Left ventricle myocardium inferior (tissue), 1 donor: Measurements from ENCODE around the gene RCSD1. TPM values are rescaled to one million over a fixed set of nuclear protein-coding genes. Genes with fewer than 3 reads are reported as not detected.

Source experiments
- DNase-seq: peaks from one replicate; pipeline ENCODE4 v3.0.0-alpha.2; 2020
- H3K27ac ChIP-seq: fragments of 200-600 bp; replicated peaks from 2 replicates; pipeline ENCODE4 v1.8.0; 2021
- H3K27me3 ChIP-seq: fragments of 200-600 bp; 2 replicates; pipeline ENCODE4 v1.8.0; 2021; ENCODE audit warnings: low read depth
- H3K36me3 ChIP-seq: fragments of 200-600 bp; 2 replicates; pipeline ENCODE4 v1.8.0; 2021
- H3K4me1 ChIP-seq: fragments of 200-600 bp; 2 replicates; pipeline ENCODE4 v1.8.0; 2021
- H3K4me3 ChIP-seq: fragments of 200-600 bp; 2 replicates; pipeline ENCODE4 v1.8.0; 2021; ENCODE audit warnings: mild to moderate bottlenecking, moderate library complexity
- H3K9me3 ChIP-seq: fragments of 200-600 bp; replicated peaks from 2 replicates; pipeline ENCODE4 v1.8.0; 2021
- intact Hi-C: fragments of 100-400 bp; cut with micrococcal nuclease; formaldehyde crosslinking; loops from one replicate; pipeline ENCODE4 v1.11.0; 2022
- total RNA-seq: library from RNA; stranded (reverse); fragmentation: NEBNext Ultra II Directional; extraction: Animal tissue kit (Norgen Biotek cat#: 25700); gene quantifications from one replicate; pipeline ENCODE4 v1.2.1, GENCODE V29; 2021
- TF ChIP-seq, protein P1 (sequence below): fragments of 200-600 bp; IDR thresholded peaks from 2 replicates; pipeline ENCODE4 v1.8.0; 2021; ENCODE audit warnings: antibody characterized with exemption, mild to moderate bottlenecking, borderline replicate concordance
- donor health status: DM: no; HTN: yes; CAD: no; lungs with severe emphysema.

Gene RCSD1
- total RNA-seq, 1 donor from 2014 or later = 42.7 TPM

GRCh38 chr1:167659450-167659849 lies 29.4 kb downstream of the RCSD1 start:
- no peaks in the 10 kb centered on the region for H3K36me3 ChIP-seq
- no peak overlapping the region for H3K4me3 ChIP-seq
- H3K9me3 ChIP-seq = no peaks in the 10 kb centered on the region
- H3K27ac ChIP-seq = peak overlapping the region; percentile 83
- H3K27me3 ChIP-seq = no peaks in the 10 kb centered on the region
- DNase-seq = no peak
- peaks cover 100% of the 10 kb centered on the region for H3K4me1 ChIP-seq
- TF ChIP-seq, protein P1, sequence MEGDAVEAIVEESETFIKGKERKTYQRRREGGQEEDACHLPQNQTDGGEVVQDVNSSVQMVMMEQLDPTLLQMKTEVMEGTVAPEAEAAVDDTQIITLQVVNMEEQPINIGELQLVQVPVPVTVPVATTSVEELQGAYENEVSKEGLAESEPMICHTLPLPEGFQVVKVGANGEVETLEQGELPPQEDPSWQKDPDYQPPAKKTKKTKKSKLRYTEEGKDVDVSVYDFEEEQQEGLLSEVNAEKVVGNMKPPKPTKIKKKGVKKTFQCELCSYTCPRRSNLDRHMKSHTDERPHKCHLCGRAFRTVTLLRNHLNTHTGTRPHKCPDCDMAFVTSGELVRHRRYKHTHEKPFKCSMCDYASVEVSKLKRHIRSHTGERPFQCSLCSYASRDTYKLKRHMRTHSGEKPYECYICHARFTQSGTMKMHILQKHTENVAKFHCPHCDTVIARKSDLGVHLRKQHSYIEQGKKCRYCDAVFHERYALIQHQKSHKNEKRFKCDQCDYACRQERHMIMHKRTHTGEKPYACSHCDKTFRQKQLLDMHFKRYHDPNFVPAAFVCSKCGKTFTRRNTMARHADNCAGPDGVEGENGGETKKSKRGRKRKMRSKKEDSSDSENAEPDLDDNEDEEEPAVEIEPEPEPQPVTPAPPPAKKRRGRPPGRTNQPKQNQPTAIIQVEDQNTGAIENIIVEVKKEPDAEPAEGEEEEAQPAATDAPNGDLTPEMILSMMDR = no peak
- intact Hi-C loops = no loop called here

DNA sequence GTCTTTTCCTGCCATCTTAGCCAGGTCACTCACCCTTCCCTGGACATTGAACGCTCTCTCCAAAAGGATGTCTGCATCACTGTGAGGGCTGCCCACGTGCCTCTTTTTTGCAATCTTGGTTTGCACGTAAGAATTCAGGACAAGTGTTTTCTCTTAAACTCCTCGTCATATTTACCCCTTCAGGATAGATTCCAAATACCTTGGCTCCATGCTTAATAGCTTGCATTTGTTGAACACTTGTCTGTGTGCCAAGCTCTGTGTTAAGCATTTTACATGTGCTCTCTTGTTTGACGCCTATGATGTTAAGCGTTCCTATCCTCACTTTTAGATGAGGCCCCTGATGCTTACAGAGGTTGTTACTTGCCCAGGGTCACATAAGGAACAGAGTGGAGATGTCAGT lies 29.8 kb downstream of the RCSD1 start:
- Histone ChIP-seq H3K9me3 (no peaks in the 10 kb centered on the region), H3K36me3 (no peaks in the 10 kb centered on the region), H3K27me3 (no peaks in the 10 kb centered on the region), H3K4me3 (no peak overlapping the region), H3K4me1 (peaks cover 100% of the 10 kb centered on the region), H3K27ac (peak overlapping the region; percentile 83)
- DNase-seq = no peak
- intact Hi-C loops = no loop called here
- TF ChIP-seq, protein P1 = no peak

DNA sequence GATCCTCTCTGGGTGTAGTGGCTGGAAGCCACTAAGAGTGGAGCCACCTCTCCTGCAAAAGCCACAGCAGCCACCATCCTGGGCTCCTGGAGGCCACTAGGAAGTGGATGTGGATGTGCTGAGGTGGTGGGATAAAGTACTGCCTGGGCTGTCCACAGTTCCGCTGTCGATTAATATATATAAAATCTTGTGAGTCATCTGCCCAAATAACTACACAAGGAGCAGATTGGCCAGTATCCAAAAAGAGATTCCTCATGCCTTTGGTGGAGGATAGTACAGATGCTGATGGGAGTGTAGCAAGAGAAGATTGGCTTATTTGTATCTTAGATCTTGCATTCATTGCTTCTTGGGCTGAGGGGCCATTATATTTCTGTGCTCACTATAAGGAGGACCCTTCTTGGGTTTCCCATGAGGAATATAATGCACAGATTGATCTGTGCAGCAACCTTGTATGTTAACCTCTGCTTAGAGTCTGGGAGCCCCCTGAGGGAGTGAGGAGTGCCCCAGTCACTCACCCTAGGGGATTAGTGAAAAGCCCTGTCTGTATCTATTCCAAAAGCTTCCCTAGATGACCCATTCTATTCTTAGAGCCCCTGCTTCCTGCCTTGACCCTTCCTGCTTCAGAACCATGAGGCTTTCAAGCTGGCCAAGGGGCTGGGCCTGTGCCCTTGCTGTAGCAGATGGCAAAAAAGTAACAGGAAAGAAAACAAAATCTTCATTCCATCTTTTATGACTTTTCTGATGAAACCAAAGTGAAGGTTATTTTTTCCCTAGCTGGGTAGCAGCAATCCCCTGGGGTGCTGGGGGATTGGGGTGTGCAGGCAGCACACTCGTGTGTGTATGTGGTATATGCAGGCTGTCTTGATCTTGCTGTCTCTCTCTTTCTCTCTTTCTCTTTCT lies 31.7 kb downstream of the RCSD1 start:
- Histone ChIP-seq H3K27ac (peak overlapping the region; percentile 83), H3K4me3 (no peak overlapping the region), H3K36me3 (no peaks in the 10 kb centered on the region), H3K9me3 (no peaks in the 10 kb centered on the region), H3K4me1 (peaks cover 99% of the 10 kb centered on the region), H3K27me3 (no peaks in the 10 kb centered on the region)
- no peak for DNase-seq
- TF ChIP-seq, protein P1 = no peak
- intact Hi-C loops = no loop called here

DNA sequence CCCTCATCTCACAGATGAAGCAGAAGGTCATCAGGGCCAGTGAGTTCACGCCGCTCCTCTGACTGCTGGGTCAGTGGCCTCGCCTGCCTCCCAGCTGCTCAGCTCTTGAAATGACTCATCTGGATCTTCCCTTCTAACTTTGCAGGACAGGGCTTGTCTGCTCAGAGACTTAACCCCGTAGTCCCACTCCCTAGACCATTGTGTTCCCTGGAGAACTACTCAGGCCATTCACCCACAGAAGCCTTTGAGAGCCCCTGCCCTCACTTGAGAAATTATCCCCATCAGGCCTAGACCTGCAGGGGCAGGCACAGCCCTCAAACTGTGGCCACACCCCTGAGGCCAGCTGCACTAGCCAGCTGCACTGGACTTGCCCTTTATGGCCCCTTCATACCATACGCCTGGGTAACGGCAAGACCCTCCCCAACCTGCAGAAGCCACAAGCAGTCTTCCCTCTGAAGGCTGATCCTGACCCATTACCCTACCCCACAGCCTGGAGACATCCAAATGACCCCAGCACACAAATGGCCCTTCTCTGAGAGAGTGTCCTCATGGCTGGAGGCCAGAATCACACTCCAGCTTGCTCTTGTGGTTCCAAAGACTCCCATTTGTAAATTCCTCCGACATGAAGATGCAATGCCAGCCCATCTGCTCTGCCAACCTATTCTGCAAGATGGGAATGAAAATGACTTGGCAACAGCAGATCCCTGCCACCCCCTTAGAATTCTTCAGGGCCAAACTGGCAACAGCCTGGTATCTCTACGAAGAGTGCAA lies 33.2 kb downstream of the RCSD1 start:
- Histone ChIP-seq H3K9me3 (no peaks in the 10 kb centered on the region), H3K4me3 (no peak overlapping the region), H3K27me3 (no peaks in the 10 kb centered on the region), H3K27ac (peak overlapping the region; percentile 83), H3K4me1 (peaks cover 99% of the 10 kb centered on the region), H3K36me3 (no peaks in the 10 kb centered on the region)
- TF ChIP-seq, protein P1 = no peak
- intact Hi-C loops = no loop called here
- DNase-seq = peak; percentile 62

GRCh38 chr1:167665469-167665868 lies 35.4 kb downstream of the RCSD1 start:
- Histone ChIP-seq H3K27ac (peak overlapping the region; percentile 83), H3K9me3 (no peaks in the 10 kb centered on the region), H3K4me3 (no peak overlapping the region), H3K27me3 (no peaks in the 10 kb centered on the region), H3K36me3 (no peaks in the 10 kb centered on the region), H3K4me1 (peaks cover 99% of the 10 kb centered on the region)
- DNase-seq = no peak
- intact Hi-C loops = no loop called here
- TF ChIP-seq, protein P1 = no peak
